H1 (cell line): ENCODE data around the gene BBS4. TPM values are rescaled to one million over a fixed set of nuclear protein-coding genes. Genes with fewer than 3 reads are reported as not detected.

Experiments used
- BACH1 ChIP-seq: IDR thresholded peaks from 2 replicates; pipeline ENCODE4 v1.6.1; 2012; ENCODE audit warnings: low read length, improper control_type of control experiment
- BCL11A ChIP-seq, 2 experiments: IDR thresholded peaks; one replicate each; pipeline ENCODE4 v1.6.1; 2011; ENCODE audit warnings: low read depth in 2 of 2, low read length in 2 of 2, mild to moderate bottlenecking in 2 of 2
- SIRT6 ChIP-seq: IDR thresholded peaks from one replicate; pipeline ENCODE4 v1.7.1; 2012; ENCODE audit warnings: low read length, inconsistent platforms
- TBP ChIP-seq: IDR thresholded peaks from 2 replicates; pipeline ENCODE4 v1.6.1; 2011; ENCODE audit warnings: low read depth, low read length, improper control_type of control experiment
- polyA plus RNA-seq, 7 experiments: library from polyadenylated mRNA; depleted of rRNA in 3 of 7; stranded (reverse) in 5 of 7; unstranded in 2 of 7; fragments of >200 nt in 5 of 7; fragments of 200-250 nt in 2 of 7; gene quantifications; 1 replicate in 5 of 7; 2 replicates in 1 of 7; 4 replicates in 1 of 7; pipeline versions ENCODE4 v1.2.1 to v1.2.3, GENCODE V29; 2011 to 2013; ENCODE audit warnings: missing spikeins in 2 of 7, mixed read lengths in 2 of 7
- total RNA-seq: library from RNA; stranded (reverse); fragmentation: NEBNext Ultra II Directional; extraction: Animal tissue kit (Norgen Biotek cat#: 25700); gene quantifications from 2 replicates; pipeline ENCODE4 v1.2.1, GENCODE V29; 2021
- TF ChIP-seq, protein P1 (sequence below), 3 experiments: IDR thresholded peaks; 1 replicate in 2 of 3; 2 replicates in 1 of 3; pipeline versions ENCODE4 v1.5.1 to v1.6.1; 2011; ENCODE audit warnings: low read length in 3 of 3, mild to moderate bottlenecking in 3 of 3, inconsistent platforms in 2 of 3, low read depth in 1 of 3, moderate library complexity in 1 of 3; ENCODE audit not compliant: insufficient read depth in 1 of 3; ENCODE audit errors: control extremely low read depth in 1 of 3

The BBS4 gene
- total and polyA plus RNA-seq, 2 of the 8 experiments (the other 6 are each of a cell fraction or from before 2014, with no cell fraction given), result 17.4 to 24.1 TPM

- TF ChIP-seq, protein P1, sequence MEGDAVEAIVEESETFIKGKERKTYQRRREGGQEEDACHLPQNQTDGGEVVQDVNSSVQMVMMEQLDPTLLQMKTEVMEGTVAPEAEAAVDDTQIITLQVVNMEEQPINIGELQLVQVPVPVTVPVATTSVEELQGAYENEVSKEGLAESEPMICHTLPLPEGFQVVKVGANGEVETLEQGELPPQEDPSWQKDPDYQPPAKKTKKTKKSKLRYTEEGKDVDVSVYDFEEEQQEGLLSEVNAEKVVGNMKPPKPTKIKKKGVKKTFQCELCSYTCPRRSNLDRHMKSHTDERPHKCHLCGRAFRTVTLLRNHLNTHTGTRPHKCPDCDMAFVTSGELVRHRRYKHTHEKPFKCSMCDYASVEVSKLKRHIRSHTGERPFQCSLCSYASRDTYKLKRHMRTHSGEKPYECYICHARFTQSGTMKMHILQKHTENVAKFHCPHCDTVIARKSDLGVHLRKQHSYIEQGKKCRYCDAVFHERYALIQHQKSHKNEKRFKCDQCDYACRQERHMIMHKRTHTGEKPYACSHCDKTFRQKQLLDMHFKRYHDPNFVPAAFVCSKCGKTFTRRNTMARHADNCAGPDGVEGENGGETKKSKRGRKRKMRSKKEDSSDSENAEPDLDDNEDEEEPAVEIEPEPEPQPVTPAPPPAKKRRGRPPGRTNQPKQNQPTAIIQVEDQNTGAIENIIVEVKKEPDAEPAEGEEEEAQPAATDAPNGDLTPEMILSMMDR (IDR thresholded peaks at IDR 0.05; ENCODE audit: control extremely low read depth in 1 of 3, insufficient read depth in 1 of 3, low read depth in 1 of 3, low read length in 3 of 3), result no peak
- TF ChIP-seq BCL11A (IDR thresholded peaks at IDR 0.05; ENCODE audit: low read depth in 2 of 2, low read length in 2 of 2) (no peak), SIRT6 (no peak), BACH1 (no peak), TBP (no peak)
Observed at GRCh38 chr15:72786676-72787345, 100.8 kb downstream of the BBS4 start (continued).
